DND-41 (cell line): ENCODE results near the gene CYP2W1.

Experiments
- EZH2 ChIP-seq: IDR thresholded peaks from 3 replicates; pipeline ENCODE4 v1.6.1; 2012; ENCODE audit warnings: borderline replicate concordance, low read depth, mild to moderate bottlenecking, moderate library complexity, low read length, inconsistent platforms; ENCODE audit not compliant: severe bottlenecking
- TF ChIP-seq, protein P1 (sequence below): IDR thresholded peaks from 2 replicates; pipeline ENCODE4 v1.5.1; 2012; ENCODE audit warnings: borderline replicate concordance, low read length, moderate library complexity, mild to moderate bottlenecking; ENCODE audit not compliant: poor library complexity, severe bottlenecking; ENCODE audit errors: extremely low read depth

DNA sequence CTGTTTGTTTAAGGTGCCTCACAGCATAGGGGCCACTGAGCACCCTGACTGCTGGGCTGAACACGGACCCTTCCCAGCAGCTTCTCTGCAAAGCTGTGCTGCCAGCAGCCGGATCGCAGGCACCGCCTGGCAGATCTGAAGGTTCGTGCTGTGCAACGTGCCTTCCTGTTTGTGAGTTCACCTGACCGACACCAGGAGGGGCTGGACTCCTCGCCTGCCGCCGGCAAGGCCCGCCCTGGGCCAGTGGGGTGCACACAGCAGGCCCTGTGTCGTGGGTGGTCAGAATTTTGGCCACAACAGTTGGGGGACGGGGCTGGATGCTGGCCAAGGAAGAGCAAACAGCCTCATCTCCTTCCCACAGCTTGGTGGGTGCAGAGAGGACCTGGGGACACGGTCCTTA is 12.6 kb downstream of the CYP2W1 start:
- TF ChIP-seq EZH2: no peak
- TF ChIP-seq, protein P1, sequence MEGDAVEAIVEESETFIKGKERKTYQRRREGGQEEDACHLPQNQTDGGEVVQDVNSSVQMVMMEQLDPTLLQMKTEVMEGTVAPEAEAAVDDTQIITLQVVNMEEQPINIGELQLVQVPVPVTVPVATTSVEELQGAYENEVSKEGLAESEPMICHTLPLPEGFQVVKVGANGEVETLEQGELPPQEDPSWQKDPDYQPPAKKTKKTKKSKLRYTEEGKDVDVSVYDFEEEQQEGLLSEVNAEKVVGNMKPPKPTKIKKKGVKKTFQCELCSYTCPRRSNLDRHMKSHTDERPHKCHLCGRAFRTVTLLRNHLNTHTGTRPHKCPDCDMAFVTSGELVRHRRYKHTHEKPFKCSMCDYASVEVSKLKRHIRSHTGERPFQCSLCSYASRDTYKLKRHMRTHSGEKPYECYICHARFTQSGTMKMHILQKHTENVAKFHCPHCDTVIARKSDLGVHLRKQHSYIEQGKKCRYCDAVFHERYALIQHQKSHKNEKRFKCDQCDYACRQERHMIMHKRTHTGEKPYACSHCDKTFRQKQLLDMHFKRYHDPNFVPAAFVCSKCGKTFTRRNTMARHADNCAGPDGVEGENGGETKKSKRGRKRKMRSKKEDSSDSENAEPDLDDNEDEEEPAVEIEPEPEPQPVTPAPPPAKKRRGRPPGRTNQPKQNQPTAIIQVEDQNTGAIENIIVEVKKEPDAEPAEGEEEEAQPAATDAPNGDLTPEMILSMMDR: no peak
